Neural cell (in vitro differentiated cells): ENCODE results near the gene DDX52.

Source experiments
- CTCF ChIP-seq: fragments of 450-650 bp; IDR thresholded peaks from 2 replicates; pipeline ENCODE4 v1.5.1; 2014; ENCODE audit warnings: antibody characterized with exemption, mild to moderate bottlenecking, moderate library complexity; ENCODE audit not compliant: poor library complexity, severe bottlenecking
- EP300 ChIP-seq: fragments of 450-650 bp; conservative IDR thresholded peaks from 2 replicates; pipeline ENCODE4 v1.6.1; 2014; ENCODE audit warnings: antibody characterized with exemption, mild to moderate bottlenecking, moderate library complexity; ENCODE audit not compliant: poor library complexity, severe bottlenecking
- EZH2 ChIP-seq: fragments of 200-600, 300-800 bp; shearing (Covaris generic), sonication (generic); IDR thresholded peaks from 2 replicates; pipeline ENCODE4 v1.6.1; 2014; ENCODE audit warnings: antibody characterized with exemption, low read length, borderline replicate concordance, mild to moderate bottlenecking; ENCODE audit not compliant: insufficient read depth, poor library complexity, severe bottlenecking

GRCh38 chr17:37664214-37664613 is 21.0 kb upstream of the DDX52 start:
- TF ChIP-seq CTCF: no peak
- no peak for TF ChIP-seq EZH2
- no peak for TF ChIP-seq EP300
